GM12878 (cell line): ENCODE data around the gene PRRC2A. TPM values are rescaled to one million over a fixed set of nuclear protein-coding genes. Genes with fewer than 3 reads are reported as not detected.

ENCODE experiments used
- CBFB ChIP-seq: IDR thresholded peaks from 2 replicates; pipeline ENCODE4 v1.6.1; 2016; ENCODE audit warnings: antibody characterized with exemption, low read depth
- ETV6 ChIP-seq, 2 experiments: fragments of 450-650 bp in 1 of 2; IDR thresholded peaks in 1 of 2; conservative IDR thresholded peaks in 1 of 2; 2 replicates each; pipeline ENCODE4 v1.6.1; 2014; ENCODE audit warnings: antibody characterized with exemption in 1 of 2, borderline replicate concordance in 1 of 2, low read depth in 1 of 2, mild to moderate bottlenecking in 1 of 2, moderate library complexity in 1 of 2
- EZH2 ChIP-seq: IDR thresholded peaks from 2 replicates; pipeline ENCODE4 v1.6.1; 2012; ENCODE audit warnings: low read depth, mild to moderate bottlenecking, control low read depth, inconsistent platforms, low read length, borderline replicate concordance; ENCODE audit not compliant: control insufficient read depth
- FOS ChIP-seq: IDR thresholded peaks from 3 replicates; pipeline ENCODE4 v1.6.1; 2011; ENCODE audit warnings: borderline replicate concordance; ENCODE audit not compliant: insufficient read length; ENCODE audit errors: extremely low read depth
- GABPA ChIP-seq: IDR thresholded peaks from 2 replicates; pipeline ENCODE4 v1.6.1; 2014; ENCODE audit warnings: antibody characterized with exemption, low read depth, mild to moderate bottlenecking, inconsistent platforms
- IKZF2 ChIP-seq, 2 experiments: fragments of 450-650 bp; IDR thresholded peaks; 2 replicates each; pipeline ENCODE4 v1.6.1; 2017; ENCODE audit warnings: mild to moderate bottlenecking in 2 of 2, moderate library complexity in 2 of 2
- JUNB ChIP-seq: IDR thresholded peaks from 2 replicates; pipeline ENCODE4 v1.6.1; 2016; ENCODE audit warnings: antibody characterized with exemption, mild to moderate bottlenecking
- LARP7 ChIP-seq: fragments of 450-650 bp; IDR thresholded peaks from 2 replicates; pipeline ENCODE4 v1.6.1; 2017; ENCODE audit warnings: mild to moderate bottlenecking
- MTA2 ChIP-seq: fragments of 450-650 bp; IDR thresholded peaks from 2 replicates; pipeline ENCODE4 v1.6.1; 2016; ENCODE audit warnings: low read depth, mild to moderate bottlenecking, moderate library complexity
- MTA3 ChIP-seq: IDR thresholded peaks from 2 replicates; pipeline ENCODE4 v1.6.1; 2012; ENCODE audit warnings: low read length, inconsistent platforms, borderline replicate concordance
- NBN ChIP-seq: fragments of 450-650 bp; IDR thresholded peaks from 2 replicates; pipeline ENCODE4 v1.6.1; 2016
- NRF1 ChIP-seq: conservative IDR thresholded peaks from 2 replicates; pipeline ENCODE4 v1.6.1; 2011; ENCODE audit warnings: mild to moderate bottlenecking, low read depth, low read length, improper control_type of control experiment
- PBX3 ChIP-seq: IDR thresholded peaks from 2 replicates; pipeline ENCODE4 v1.6.1; 2011; ENCODE audit warnings: mild to moderate bottlenecking, low read depth, low read length, moderate library complexity; ENCODE audit not compliant: insufficient replicate concordance
- PKNOX1 ChIP-seq: fragments of 450-650 bp; IDR thresholded peaks from 2 replicates; pipeline ENCODE4 v1.6.1; 2016; ENCODE audit warnings: mild to moderate bottlenecking
- POLR2A ChIP-seq: IDR thresholded peaks from 2 replicates; pipeline ENCODE4 v1.6.1; 2011; ENCODE audit warnings: low read depth, mild to moderate bottlenecking, low read length
- RAD21 ChIP-seq: IDR thresholded peaks from 2 replicates; pipeline ENCODE4 v1.6.1; 2011; ENCODE audit warnings: mild to moderate bottlenecking, low read depth, low read length, moderate library complexity; ENCODE audit not compliant: insufficient read depth
- RELA ChIP-seq: fragments of 450-650 bp; IDR thresholded peaks from 2 replicates; pipeline ENCODE4 v1.8.0; 2014; ENCODE audit warnings: borderline replicate concordance; ENCODE audit not compliant: partially characterized antibody
- SIX5 ChIP-seq: IDR thresholded peaks from 2 replicates; pipeline ENCODE4 v1.6.1; 2011; ENCODE audit warnings: mild to moderate bottlenecking, low read depth, low read length, moderate library complexity; ENCODE audit not compliant: severe bottlenecking
- SP1 ChIP-seq: IDR thresholded peaks from one replicate; pipeline ENCODE4 v1.6.1; 2011; ENCODE audit warnings: low read depth, low read length
- TAF1 ChIP-seq: IDR thresholded peaks from 2 replicates; pipeline ENCODE4 v1.6.1; 2011; ENCODE audit warnings: mild to moderate bottlenecking, low read depth, low read length, borderline replicate concordance
- TBL1XR1 ChIP-seq: IDR thresholded peaks from 2 replicates; pipeline ENCODE4 v1.6.1; 2012; ENCODE audit warnings: low read depth, low read length, improper control_type of control experiment
- TCF3 ChIP-seq: IDR thresholded peaks from 2 replicates; pipeline ENCODE4 v1.6.1; 2012; ENCODE audit warnings: low read depth, mild to moderate bottlenecking, low read length, borderline replicate concordance; ENCODE audit not compliant: insufficient read depth
- YY1 ChIP-seq: IDR thresholded peaks from 2 replicates; pipeline ENCODE4 v1.6.1; 2011; ENCODE audit warnings: low read depth, mild to moderate bottlenecking, low read length
- polyA plus RNA-seq, 11 experiments: library from polyadenylated mRNA; depleted of rRNA in 4 of 11; unstranded in 6 of 11; stranded (reverse) in 5 of 11; fragments of >200 nt; fragmentation: Nextera tagmentation in 4 of 11; fragmentation: Illumina TruSeq in 1 of 11; extraction: Ambion mirVana in 4 of 11; extraction: Trizol in 1 of 11; gene quantifications; 1 replicate in 1 of 11; 2 replicates in 10 of 11; pipeline versions ENCODE4 v1.2.1 to v1.2.3, GENCODE V29; 2011 to 2016; ENCODE audit warnings: inconsistent platforms in 2 of 11, missing spikeins in 2 of 11, low read depth in 1 of 11
- total RNA-seq, 4 experiments: library from RNA; depleted of rRNA in 3 of 4; stranded (reverse); fragments of >200 nt in 3 of 4; fragmentation: Illumina TruSeq in 1 of 4; extraction: Trizol in 1 of 4; gene quantifications; 2 replicates each; pipeline versions ENCODE4 v1.2.1 to v1.2.3, GENCODE V29; 2013 to 2021
- TF ChIP-seq, protein P1 (sequence below): fragments of 450-650 bp; IDR thresholded peaks from 2 replicates; pipeline ENCODE4 v1.6.1; 2017; ENCODE audit warnings: mild to moderate bottlenecking, moderate library complexity
- TF ChIP-seq, protein P2 (sequence below): IDR thresholded peaks from 2 replicates; pipeline ENCODE4 v1.6.1; 2011; ENCODE audit warnings: low read depth, low read length, improper control_type of control experiment, borderline replicate concordance

Gene PRRC2A
- total and polyA plus RNA-seq, 10 of the 15 experiments (the other 5 are each of a cell fraction or from before 2014, with no cell fraction given) = 0.40 to 244 (median 61.3) TPM

DNA sequence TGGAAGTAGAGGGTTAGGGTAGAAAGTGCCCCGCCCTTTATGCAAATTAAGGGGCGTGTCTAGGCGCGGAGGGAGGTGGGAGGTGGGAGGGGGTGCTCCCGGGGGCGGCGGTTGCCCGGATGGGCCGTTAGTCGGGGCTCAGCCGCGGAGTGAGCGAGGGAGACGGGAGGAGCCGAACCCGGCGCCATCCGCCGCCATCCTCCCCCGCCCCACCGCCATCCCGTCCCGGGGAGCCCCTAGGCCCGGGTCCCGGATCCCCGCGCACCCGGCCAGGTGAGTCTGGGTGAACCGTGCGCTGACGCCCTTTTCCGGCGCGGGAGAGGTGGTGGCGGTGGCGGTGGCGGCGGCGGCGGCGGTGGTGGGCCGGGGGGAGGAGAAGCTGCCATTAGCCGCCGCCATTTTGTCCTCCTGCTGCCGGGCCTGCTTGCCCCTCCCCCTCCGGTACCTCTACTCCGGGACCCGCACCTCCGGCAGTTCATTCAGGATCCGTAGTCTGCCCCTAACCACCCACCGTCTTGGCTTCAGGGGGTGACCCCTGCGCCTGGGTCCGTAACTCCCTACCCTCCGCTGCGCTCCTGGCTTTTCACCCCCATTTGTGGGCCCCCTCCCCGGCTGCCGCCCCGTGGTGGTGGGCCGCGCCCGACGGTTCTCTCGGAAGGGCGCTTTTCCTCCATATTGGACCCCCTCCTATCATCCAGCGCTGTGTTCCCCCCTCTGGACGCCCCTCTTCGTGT lies at the start of gene PRRC2A (continued):
- TF ChIP-seq ETV6 (conservative IDR thresholded peaks at IDR 0.05 in 1 of 2, IDR thresholded peaks at IDR 0.05 in 1 of 2; ENCODE audit: borderline replicate concordance in 1 of 2, low read depth in 1 of 2) (no peak), RELA (no peak), JUNB (no peak), TCF3 (0 out of 2 replicates have a peak, but pooled peaks have one; percentile 36), PBX3 (no peak), LARP7 (peak; percentile 80), TAF1 (peak; percentile 89), GABPA (no peak), RAD21 (no peak), MTA3 (no peak; the same call in 1 of the 2 replicates), YY1 (peak; percentile 96), SIX5 (no peak), IKZF2 (IDR thresholded peaks at IDR 0.05) (no peak; a peak in 1 of 4 replicates), NBN (0 out of 2 replicates have a peak, but pooled peaks have one; percentile 34), CBFB (no peak), FOS (no peak), SP1 (no peak), EZH2 (no peak), NRF1 (no peak), TBL1XR1 (no peak; the same call in 1 of the 2 replicates), PKNOX1 (no peak), POLR2A (peak; percentile 90), MTA2 (no peak)
- TF ChIP-seq, protein P1, sequence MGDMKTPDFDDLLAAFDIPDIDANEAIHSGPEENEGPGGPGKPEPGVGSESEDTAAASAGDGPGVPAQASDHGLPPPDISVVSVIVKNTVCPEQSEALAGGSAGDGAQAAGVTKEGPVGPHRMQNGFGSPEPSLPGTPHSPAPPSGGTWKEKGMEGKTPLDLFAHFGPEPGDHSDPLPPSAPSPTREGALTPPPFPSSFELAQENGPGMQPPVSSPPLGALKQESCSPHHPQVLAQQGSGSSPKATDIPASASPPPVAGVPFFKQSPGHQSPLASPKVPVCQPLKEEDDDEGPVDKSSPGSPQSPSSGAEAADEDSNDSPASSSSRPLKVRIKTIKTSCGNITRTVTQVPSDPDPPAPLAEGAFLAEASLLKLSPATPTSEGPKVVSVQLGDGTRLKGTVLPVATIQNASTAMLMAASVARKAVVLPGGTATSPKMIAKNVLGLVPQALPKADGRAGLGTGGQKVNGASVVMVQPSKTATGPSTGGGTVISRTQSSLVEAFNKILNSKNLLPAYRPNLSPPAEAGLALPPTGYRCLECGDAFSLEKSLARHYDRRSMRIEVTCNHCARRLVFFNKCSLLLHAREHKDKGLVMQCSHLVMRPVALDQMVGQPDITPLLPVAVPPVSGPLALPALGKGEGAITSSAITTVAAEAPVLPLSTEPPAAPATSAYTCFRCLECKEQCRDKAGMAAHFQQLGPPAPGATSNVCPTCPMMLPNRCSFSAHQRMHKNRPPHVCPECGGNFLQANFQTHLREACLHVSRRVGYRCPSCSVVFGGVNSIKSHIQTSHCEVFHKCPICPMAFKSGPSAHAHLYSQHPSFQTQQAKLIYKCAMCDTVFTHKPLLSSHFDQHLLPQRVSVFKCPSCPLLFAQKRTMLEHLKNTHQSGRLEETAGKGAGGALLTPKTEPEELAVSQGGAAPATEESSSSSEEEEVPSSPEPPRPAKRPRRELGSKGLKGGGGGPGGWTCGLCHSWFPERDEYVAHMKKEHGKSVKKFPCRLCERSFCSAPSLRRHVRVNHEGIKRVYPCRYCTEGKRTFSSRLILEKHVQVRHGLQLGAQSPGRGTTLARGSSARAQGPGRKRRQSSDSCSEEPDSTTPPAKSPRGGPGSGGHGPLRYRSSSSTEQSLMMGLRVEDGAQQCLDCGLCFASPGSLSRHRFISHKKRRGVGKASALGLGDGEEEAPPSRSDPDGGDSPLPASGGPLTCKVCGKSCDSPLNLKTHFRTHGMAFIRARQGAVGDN = peak; percentile 67
- TF ChIP-seq, protein P2, sequence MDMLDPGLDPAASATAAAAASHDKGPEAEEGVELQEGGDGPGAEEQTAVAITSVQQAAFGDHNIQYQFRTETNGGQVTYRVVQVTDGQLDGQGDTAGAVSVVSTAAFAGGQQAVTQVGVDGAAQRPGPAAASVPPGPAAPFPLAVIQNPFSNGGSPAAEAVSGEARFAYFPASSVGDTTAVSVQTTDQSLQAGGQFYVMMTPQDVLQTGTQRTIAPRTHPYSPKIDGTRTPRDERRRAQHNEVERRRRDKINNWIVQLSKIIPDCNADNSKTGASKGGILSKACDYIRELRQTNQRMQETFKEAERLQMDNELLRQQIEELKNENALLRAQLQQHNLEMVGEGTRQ = no peak
